Embryonic facial prominence (tissue), 1 donor: Measurements from ENCODE around the gene CDKN2D.
"Not testable (repeated sequence)": the region's sequence is repeated elsewhere in the genome, so short reads cannot be mapped to it uniquely, and the experiment has no call there.

Experiments
- DNase-seq: peaks from one replicate; pipeline ENCODE4 v3.0.0-alpha.2; 2016; ENCODE audit errors: extremely low spot score

Gene CDKN2D

DNA sequence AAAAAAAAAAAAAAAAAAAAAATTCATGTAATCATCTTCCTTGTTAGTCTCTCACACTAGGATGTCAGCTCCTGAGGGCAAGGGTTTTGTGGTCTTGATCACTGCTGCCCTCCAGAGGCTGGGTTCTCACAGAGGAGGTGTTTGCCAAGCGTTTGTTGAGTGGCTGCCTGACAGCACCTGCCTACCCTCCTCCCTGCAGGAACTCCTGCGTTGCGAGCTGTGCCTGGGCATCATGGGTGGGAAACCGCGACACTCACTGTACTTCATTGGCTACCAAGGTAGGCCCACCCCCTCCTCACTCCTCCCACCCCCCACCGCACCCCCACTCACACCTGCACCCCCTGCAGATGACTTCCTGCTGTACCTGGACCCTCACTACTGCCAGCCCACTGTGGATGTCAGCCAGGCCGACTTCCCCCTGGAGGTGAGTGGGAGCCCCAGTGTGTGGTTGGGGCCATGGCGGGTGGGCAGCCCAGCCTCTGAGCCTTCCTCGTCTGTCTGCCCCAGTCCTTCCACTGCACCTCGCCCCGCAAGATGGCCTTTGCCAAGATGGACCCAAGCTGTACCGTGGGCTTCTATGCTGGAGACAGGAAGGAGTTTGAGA lies 17.0 kb downstream of the CDKN2D start:
- no peak for DNase-seq

DNA sequence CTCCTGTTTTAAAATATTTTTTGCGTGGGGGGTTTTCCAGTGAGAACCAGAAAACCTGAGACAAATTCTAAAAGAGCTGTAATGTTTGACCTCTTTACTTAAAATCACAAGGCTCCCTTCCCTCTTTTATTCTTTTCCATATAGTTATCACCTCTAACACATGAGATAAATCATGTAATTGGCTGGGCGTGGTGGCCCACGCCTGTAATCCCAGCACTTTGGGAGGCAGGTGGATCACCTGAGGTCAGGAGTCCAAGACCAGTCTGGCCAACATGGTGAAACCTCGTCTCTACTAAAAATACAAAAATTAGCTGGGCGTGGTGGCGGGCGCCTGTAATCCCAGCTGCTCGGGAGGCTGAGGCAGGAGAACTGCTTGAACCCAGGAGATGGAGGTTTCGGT lies 17.8 kb downstream of the CDKN2D start:
- DNase-seq, result not testable (repeated sequence)

DNA sequence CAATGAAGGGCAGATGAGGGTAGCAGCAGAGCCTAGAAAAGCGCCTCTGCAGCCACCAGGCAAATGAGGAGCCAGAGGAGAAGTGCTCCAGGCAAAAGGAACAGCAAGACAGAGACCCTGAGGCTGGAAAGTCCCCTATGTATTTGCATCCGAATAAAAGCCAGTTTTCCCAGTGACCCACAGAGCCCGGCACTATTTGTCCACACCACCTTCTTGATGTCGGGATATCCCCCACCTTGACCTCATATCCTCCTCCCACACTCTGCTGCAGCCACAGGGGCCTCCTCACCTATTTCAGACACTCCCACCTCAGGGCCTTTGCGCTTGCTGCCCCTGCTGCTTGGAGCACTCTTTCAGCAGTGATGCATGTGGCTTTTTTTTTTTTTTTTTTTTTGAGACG lies 18.4 kb downstream of the CDKN2D start:
- no peak for DNase-seq

DNA sequence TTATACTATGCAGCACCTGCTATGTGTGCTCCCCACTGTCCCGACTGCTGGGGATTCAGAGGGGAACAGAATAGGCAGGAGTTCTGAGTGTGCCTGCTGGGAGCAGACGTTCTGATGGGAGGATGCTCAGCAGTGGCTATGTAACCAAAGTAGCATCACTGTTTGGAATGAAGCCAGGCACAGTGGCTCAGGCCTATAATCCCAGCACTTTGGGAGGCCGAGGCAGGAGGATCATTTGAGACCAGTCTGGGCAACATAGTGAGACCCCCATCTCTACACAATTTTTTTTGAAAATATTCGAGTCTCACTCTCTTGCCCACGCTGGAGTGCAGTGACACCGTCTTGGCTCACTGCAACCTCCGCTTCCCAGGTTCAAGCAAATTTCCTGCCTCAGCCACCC lies 19.0 kb downstream of the CDKN2D start:
- DNase-seq, result no peak

DNA sequence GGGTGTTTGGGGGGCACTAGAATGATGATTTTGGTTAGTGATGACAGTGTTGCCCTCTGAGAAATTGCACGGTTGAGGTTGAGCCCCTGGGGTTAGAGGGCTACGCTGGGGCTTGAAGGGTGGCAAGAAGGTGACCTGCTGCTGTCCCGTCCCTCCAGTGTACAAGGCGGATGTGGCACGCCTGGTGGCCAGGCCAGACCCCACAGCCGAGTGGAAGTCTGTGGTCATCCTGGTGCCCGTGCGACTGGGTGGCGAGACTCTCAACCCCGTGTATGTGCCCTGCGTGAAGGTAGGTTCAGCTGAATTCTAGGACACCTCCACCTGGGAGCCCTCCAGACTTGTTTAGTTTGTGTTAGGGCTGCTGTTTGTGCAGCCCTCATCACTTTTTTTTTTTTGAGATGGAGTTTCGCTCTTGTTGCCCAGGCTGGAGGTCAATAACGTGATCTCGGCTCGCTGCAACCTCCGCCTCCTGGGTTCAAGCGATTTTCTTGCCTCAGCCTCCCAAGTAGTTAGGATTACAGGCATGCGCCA lies 20.0 kb downstream of the CDKN2D start:
- DNase-seq, result no peak

DNA sequence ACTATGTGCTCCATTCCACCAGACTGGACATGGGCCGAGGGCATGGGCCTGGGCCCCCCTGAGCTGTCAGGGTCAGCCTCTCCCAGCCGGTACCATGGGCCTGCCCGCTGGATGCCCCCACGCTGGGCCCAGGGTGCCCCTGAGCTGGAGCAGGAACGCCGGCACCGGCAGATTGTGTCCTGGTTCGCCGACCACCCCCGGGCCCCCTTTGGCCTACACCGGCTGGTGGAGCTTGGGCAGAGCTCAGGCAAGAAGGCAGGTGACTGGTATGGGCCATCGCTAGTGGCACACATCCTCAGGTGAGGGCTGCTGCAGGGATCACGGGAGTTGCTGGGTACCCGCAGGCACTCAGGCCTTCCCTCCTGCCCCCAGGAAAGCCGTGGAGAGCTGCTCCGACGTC lies 22.0 kb downstream of the CDKN2D start:
- DNase-seq, result no peak

DNA sequence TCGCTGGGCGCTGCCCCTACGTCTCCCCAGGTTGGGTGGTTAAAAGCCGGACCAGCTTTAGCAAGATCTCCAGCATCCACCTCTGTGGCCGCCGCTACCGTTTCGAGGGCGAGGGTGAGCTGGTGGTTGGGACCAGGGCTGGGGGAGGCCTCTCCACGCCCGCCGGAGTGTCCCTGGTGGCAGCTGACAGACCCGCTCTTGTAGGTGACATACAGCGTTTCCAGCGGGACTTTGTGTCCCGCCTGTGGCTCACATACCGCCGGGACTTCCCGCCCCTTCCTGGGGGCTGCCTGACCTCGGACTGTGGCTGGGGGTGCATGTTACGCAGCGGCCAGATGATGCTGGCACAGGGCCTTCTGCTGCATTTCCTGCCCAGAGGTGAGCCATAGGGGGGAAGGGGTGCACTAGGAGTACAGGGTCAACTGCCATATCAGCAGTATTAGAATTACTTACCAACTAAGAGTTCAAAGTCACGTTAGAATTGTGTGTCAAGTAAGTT lies 24.0 kb downstream of the CDKN2D start:
- no peak for DNase-seq

DNA sequence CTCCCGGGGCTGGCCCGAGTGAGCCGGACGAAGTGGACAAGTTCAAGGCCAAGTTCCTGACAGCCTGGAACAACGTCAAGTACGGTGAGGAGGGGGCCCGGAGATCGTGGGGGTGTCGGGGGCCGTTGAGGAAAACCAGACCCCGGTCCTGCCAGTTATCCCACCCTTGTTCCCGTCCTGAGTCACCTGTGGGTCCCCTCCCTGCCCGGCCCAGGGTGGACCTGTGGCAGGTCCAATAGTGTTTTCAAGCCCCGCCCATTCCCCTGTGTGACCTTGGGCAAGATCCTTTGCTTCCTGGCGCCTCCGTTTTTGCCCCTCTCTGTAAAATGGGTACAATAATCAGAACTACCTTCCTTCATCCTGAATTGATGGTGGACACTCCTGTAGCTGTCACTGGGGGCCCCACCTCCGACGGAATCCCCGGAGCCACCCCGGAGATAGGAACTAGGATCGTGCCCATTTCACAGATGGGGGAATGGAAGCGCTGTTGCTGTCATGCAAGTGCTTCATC lies 24.5 kb downstream of the CDKN2D start:
- DNase-seq, result no peak

DNA sequence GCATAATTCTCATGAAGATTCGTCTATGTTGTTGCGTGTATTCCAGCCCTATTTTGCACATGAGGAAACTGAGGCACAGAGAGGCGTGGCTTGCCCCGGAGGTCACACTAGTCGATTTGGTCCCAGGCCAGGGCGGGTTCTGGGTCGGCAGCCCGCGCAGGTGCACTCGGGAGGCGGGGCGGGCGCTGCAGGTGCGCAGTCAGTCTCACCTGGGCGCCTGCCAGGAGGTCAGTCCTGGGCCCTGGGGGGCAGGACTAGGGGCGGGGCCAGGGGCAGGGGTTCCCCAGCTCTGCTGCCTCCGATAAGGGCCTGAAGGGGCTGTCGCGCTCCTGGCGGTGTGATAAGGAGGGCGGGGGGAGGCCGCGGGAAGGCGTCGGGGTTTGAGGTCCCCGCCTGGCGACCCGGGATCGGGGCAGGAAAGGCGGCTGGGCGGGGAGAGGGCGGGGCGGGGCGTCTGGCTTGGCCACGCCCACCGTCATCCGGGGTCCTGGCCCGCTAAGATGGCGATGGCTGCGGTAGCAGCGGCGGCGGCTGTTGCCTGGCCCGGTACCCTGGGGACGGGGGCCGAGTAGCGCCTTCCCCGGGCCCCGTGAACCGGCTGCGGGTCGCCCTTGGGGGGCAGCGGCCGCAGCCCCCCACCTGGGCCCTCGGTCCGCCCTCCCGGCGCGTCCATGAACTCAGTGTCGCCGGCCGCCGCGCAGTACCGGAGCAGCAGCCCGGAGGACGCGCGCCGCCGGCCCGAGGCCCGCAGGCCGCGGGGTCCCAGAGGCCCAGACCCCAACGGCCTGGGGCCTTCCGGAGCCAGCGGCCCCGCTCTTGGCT lies 25.1 kb downstream of the CDKN2D start, which contains the start of gene ATG4D:
Gene ATG4D (plus strand): TSS at position 485 of the 822 bp plus-strand sequence. CDS start 187 bp downstream, at position 672.
- no peak for DNase-seq

DNA sequence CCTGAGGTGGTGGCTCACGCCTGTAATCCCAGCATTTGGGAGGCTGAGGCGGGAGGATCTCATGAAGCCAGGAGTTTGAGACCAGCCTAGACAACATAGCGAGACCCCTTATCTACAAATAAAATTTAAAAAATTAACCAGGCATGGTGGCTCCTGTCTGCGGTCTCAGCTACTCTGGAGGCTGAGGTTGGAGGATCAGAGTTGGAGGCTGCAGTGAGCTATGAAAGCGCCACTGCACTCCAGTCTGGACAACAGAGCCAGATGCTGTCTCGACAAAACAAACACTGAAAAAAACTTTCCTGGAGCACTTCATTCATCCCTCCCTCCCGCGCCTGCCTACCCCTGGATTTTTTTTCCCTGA lies 25.7 kb downstream of the CDKN2D start:
- DNase-seq, result no peak

DNA sequence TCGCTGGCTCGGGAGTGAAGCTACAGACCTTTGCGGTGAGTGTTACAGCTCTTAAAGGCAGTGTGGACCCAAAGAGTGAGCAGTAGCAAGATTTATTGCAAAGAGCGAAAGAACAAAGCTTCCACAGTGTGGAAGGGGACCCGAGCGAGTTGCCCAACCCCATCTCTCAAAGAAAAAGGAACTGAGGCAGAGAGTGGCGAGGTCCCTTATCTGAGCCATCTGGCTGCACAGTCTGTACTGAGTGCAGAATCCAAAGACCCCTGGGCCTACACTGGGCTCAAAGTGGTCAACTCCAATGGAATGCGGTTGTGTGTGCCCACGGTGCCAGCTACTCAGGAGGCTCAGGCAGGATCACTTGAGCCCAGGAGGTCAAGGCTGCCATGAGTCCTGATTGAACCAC lies 29.8 kb downstream of the CDKN2D start:
- DNase-seq, result not testable (repeated sequence)

DNA sequence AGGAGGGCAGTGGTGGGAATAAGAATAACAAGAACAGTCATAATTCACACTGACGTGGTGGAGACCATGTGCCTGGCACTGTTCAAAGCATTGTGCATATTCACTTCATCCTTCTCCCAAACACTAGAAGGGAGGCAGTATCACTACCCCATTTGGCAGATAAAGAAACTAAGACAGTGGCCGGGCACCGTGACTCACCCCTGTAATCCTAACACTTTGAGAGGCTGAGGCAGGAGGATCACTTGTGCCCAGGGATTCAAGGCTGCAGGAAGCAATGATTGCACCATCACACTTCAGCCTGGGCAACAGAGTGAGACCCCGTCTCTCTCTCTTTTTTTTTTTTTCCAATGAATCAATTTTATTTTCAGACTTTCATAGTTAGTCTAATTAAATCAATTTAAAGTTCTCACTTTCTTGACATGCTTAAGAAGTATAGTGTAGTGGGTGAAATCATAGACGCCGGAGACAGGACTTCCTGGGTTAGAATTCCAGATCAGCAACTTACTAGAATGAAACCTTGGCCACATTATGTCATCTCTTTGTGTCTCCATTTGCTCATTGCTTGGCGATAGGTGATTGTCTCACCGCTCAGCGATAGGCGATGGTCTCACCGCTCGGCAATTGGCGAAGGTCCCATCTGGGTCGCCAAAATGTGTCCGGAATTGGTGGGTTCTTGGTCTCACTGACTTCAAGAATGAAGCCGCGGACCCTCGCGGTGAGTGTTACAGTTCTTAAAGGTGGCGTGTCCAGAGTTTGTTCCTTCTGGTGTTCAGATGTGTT lies 30.4 kb downstream of the CDKN2D start:
- DNase-seq, result no peak

DNA sequence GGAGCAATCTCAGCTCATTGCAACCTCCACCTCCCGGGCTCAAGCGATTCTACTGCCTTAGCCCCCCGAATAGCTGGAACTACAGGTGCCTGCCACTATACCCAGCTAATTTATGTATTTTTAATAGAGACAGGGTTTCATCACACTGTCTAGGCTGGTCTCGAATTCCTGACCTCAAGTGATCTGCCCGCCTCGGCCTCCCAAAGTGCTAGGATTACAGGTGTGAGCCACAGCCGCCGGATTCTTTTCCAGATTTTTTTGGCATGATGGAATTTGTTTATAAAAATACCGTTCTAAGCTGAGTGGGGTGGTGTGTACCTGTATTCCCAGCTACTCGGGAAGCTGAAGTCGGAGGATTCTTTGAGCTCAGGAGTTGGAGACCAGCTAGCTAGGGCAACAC lies 31.1 kb downstream of the CDKN2D start:
- DNase-seq, result no peak

DNA sequence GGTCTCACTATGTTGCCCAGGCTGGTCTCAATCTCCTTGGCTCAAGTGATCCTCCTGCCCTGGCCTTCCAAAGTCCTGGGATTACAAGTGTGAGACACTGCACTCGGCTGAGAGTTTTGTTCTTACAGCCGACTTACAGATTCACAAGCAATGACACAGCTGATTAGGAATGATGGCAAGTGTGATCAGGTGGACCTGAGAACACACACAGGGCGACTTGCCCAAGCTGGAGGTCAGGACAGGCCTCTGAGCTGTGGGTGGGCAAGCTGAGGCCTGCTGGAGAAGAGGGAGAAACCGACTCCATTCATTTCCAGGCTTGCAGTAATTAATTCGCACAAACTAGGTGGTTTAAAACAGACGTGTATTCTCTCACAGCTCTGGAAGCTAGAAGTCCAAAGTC lies 33.2 kb downstream of the CDKN2D start:
- no peak for DNase-seq

DNA sequence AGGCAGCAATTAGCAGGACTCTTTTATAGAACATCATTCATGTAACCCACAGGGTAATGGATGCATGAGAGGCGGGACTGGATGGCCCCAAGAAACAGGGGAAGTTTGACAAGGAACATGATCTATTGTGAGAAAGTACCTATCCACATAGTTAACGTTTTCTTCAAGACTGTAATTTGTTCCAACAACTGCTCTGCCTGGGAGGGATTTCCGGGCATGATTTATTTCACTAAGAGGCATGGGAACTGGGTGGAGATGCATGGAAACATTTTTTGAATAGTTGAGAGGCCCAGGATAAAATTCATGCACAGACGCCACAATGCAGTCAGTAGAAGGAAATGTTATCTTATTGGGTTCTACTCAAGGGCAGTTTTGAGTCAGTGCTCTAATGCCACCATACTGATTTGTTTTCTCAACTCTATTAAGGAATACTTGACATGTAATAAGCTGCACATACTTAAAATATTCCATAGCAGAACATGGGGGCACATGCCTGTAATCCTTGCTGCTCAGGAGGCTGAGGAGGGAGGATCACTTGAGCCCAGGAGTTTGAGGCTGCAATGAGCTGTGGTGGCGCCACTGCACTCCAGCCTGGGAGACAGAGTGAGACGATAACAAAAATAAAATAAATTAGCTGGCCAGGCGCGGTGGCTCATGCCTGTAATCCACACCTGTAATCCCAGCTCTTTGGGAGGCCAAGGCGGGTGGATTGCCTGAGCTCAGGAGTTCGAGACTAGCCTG lies 35.0 kb downstream of the CDKN2D start:
- DNase-seq, result no peak

DNA sequence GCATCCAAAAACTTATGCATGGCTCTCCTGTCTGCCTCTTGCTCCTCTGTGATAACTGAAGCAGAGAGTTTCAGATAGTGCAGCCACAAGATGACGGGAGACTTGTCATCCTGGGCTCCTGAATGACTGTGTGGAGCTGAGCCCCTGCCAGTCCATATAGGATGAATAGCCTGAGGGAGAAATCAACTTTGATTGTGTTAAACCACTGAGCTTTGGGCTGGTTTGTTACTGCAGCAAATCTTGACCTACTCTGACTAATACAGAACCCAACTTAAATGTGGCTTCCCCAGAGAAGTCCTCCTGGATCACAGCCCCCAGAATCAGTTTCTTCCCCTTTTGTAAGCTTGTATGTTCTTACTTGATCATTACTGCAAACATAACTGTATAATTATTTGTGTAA lies 36.3 kb downstream of the CDKN2D start:
- no peak for DNase-seq

DNA sequence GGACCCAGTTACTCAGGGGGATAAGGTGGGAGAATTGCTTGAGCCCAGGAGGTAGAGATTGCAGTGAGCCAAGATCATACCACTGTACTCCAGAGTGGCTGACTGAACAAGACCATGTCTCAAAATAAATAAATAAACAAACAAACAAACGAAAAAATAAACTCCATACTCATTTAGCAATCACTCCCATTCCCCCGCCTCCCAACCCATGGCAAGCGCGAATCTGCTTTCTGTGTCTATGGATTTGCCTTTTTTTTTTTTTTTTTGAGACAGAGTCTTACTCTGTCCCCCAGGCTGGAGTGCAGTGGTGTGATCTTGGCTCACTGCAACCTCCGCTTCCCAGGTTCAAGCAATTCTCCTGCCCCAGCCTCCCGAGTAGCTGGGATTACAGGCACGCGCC lies 41.9 kb downstream of the CDKN2D start:
- not testable (repeated sequence) for DNase-seq

DNA sequence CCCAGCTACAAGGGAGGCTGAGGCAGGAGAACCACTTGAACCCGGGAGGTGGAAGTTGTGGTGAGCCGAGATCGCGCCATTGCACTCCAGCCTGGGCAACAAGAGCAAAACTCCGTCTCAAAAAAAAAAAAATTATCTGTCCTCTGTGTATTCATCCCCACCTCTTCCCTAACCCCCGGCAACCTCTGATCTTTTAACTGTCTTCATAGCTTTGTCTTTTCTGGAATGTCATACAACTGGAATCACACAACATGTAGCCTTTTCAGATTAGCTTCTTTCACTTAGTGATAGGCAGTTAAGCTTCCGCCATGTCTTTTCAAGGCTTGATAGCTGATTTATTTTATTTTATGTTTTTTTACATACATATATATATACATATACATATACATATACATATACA lies 43.1 kb downstream of the CDKN2D start:
- DNase-seq, result no peak

DNA sequence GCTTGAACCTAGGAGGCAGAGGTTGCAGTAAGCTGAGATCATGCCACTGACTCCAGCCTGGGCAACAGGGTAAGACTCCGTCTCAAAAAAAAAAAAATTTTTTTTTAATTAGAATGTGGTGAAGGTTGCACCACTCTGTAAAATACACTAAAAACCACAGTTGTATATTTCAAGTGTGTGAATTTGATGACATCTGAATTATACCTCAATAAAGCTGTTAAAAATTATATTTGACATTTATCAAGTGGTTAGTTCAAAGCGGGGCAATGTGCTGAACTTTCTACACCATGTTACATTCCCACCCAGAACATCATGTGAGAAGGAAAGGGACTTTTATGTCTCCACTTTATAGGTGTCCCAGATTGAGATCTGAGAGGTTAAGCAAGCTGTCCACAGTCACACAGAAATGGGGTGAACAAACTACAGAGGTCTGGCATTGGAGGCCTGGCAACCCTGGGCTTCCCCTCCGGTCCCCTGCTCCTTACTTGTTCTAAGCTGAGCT lies 45.6 kb downstream of the CDKN2D start:
- DNase-seq, result no peak

DNA sequence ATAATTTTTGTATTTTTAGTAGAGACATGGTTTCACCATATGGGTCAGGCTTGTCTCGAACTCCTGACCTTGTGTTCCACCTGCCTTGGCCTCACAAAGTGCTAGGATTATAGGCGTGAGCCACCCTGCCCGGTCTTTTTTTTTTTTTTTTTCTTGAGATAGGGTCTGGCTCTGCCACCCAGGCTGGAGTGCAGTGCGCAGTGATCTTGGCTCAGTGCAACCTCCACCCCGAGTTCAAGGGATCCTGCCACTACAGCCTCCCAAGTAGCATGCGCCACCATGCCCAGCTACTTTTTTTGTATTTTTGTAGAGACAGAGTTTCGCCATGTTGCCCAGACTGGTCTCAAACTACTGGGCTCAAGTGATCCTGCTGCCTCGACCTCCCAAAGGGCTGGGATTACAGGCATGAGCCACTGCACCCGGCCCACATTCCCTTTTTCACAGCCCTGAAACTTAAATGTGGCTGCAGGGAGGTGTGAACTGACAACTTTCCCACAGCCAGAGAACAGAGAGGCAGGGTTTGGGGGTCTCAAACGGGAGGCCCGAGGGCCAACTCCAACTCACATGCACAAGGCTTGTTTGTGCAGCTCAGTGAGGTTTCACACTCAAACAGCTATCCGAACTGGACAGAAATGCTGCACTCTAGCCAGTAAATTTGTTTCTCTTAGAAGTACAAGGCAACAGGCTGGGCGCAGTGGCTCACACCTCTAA lies 47.2 kb downstream of the CDKN2D start:
- DNase-seq, result no peak
